ENCODE data around the gene USP40.

The USP40 gene

DNA sequence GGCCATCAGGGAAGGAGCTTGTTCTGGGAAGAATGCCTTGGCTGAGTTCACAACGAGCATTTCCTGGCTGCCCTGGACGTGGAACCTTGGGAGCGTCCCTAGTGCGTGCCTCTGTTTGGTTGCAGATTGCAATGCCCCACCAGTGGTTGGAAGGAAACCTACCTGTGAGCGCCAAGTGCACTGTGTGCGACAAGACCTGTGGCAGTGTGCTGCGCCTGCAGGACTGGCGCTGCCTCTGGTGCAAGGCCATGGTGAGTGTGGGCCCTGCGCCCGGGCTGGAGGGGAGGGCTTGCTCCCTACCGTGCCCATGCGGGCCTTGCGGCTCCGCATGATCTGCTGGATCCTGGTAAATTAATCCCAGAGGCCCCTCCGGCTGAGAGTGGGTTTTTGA, 130.4 kb downstream of the USP40 start:
- H3K4me3 ChIP-seq (ENCODE audit: low read length), result no peak overlapping the region
- DNase-seq (ENCODE audit: low read depth), result no peak
- TF ChIP-seq, protein P1, sequence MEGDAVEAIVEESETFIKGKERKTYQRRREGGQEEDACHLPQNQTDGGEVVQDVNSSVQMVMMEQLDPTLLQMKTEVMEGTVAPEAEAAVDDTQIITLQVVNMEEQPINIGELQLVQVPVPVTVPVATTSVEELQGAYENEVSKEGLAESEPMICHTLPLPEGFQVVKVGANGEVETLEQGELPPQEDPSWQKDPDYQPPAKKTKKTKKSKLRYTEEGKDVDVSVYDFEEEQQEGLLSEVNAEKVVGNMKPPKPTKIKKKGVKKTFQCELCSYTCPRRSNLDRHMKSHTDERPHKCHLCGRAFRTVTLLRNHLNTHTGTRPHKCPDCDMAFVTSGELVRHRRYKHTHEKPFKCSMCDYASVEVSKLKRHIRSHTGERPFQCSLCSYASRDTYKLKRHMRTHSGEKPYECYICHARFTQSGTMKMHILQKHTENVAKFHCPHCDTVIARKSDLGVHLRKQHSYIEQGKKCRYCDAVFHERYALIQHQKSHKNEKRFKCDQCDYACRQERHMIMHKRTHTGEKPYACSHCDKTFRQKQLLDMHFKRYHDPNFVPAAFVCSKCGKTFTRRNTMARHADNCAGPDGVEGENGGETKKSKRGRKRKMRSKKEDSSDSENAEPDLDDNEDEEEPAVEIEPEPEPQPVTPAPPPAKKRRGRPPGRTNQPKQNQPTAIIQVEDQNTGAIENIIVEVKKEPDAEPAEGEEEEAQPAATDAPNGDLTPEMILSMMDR (IDR thresholded peaks at IDR 0.05; ENCODE audit: insufficient read depth, low read depth, low read length, missing control alignments), result no peak

DNA sequence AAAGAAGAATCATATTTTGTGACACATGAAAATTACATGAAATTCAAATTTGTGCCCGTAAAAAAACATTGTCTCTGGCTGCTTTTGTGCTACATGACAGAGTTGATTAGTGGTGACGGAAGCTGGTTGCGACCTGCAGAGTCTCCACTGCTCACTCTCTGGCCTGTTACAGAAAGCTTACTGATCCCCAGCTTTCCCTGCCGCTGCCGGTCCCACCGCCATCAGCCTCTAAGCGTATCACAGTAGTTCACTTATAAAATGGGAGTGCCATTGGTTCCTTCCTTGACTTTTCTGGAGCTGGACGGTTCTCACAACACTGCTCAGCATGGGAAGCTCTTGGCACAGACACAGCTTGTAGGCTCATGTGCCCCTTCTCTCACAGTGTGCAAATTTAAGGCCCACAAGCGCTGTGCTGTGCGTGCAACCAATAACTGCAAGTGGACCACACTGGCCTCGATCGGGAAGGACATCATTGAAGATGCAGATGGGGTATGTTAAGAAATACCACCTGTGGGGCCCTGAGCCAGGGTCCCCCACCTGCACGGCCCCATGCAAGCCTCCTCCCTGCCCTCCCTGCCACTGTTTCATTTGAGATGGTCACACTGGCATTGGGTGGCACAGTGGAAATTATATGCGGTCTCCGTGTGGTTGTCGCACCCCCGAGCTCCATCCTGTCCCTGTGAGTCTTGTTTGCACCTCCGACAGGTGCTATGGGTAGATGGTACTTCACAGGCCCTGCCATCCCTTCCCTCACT, 131.0 kb downstream of the USP40 start:
- H3K4me3 ChIP-seq (ENCODE audit: low read length), result no peak overlapping the region
- DNase-seq (ENCODE audit: low read depth), result no peak
- TF ChIP-seq, protein P1 (IDR thresholded peaks at IDR 0.05; ENCODE audit: insufficient read depth, low read depth, low read length, missing control alignments), result no peak

DNA sequence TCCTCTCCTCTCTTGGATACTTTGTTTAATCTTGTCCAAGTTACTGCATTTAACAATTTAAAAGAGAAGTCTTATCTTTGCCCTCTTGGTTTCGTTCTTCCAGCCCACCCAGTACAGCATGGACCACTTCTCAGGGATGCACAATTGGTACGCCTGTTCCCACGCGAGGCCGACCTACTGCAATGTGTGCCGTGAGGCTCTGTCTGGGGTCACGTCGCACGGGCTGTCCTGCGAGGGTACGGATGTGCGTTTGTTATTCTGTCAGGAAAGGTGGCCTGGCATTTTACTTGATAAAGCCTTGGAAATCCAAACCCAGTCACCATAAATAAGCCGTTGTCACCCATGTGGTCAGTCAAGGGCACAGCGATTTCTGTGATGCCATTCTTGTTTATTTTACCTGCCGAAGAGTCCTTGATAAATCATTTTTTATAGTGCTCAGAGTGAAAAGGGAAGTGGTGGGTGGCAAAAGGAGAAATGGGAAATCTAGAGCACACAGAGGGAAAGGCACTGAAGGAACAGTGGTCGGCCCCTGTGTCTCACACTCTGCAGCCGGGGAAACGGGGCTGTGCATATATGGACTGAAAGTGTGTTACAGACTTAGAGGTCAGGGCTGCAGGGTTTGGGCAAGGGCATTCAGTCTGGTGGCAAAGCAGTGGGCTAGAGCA, 131.8 kb downstream of the USP40 start:
- TF ChIP-seq, protein P1 (IDR thresholded peaks at IDR 0.05; ENCODE audit: insufficient read depth, low read depth, low read length, missing control alignments), result no peak
- H3K4me3 ChIP-seq (ENCODE audit: low read length), result no peak overlapping the region
- no peak for DNase-seq (ENCODE audit: low read depth)

DNA sequence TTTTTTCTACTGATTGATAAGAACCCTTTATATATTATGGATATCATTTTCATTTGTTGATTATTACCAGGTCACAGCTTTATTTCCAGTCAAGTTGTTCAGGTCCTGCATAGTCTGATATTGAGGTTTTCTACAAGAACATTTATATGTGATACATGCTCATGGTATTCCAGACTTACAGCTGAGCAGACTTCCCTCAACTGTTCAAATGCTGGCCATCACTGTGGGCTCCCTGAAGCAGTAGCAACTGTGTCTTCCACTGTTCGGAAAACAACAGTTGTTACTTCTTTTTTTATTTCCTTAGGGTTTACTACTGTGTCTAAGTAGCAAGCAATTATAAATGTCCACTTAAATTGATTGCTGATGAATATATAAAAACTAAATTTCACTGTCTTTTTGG, 132.8 kb downstream of the USP40 start:
- H3K4me3 ChIP-seq (ENCODE audit: low read length), result no peak overlapping the region
- DNase-seq (ENCODE audit: low read depth), result no peak
- TF ChIP-seq, protein P1 (IDR thresholded peaks at IDR 0.05; ENCODE audit: insufficient read depth, low read depth, low read length, missing control alignments), result no peak

DNA sequence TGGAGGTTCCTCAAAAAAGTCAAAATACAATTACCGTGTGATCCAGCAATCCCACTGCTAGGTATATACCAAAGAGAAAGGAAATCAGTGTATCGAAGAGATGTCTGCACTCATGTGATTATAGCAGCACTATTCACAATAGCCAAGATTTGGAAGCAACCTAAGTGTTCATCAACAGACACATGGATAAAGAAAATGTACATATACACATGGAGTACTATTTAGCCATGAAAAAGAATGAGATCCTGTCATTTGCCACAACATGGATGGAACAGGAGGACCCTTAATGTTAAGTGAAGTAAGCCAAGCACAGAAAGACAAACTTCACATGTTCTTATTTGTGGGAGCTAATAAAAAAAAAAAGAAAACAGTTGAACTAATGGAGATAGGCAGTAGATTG, 133.6 kb downstream of the USP40 start:
- H3K4me3 ChIP-seq (ENCODE audit: low read length), result no peak overlapping the region
- TF ChIP-seq, protein P1 (IDR thresholded peaks at IDR 0.05; ENCODE audit: insufficient read depth, low read depth, low read length, missing control alignments), result no peak
- DNase-seq (ENCODE audit: low read depth), result no peak

DNA sequence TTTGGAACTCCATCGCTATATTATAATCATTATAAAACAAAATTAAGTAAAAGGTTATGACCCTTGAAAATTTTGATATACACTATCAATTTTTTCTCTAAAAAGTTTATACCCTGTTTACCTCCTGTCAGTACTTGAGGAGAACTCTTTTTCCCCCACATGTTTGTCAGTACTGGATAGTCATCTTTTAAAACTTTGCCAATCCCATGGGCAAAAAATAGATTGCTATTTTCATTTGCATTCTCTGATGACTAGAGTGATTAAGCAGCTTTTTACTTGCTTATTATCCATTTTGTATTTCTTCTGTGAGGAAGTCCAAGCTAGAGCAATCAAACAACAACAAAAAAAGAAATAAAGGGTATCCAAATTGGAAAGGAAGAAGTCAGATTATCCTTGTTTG, 135.9 kb downstream of the USP40 start:
- DNase-seq (ENCODE audit: low read depth), result no peak
- no peak overlapping the region for H3K4me3 ChIP-seq (ENCODE audit: low read length)
- TF ChIP-seq, protein P1 (IDR thresholded peaks at IDR 0.05; ENCODE audit: insufficient read depth, low read depth, low read length, missing control alignments), result no peak

All from epithelial cell of esophagus (primary cell).